ENCODE measurements around the gene ADH5.
"Not testable (repeated sequence)": the region's sequence is repeated elsewhere in the genome, so short reads cannot be mapped to it uniquely, and the experiment has no call there.

The ADH5 gene

DNA sequence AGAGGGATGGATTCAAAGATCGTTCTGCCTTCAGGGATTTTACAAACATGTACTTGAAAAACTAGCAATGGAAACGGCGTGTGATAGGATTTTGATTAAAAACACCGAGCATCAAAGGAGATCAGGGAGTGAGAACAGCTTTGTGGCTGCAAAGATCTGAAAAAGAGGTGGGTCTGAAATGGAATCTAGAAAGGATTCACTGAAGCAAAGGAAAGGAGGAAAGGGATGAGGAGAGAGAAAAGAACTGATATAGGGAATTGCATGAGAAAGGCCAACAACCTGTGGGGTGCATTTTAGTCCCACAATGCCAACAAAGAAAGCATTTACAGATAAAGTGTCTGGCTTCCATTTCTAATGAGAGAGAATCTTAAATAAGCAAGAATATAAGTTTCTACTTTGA is 32.4 kb upstream of the ADH5 start:
- DNase-seq (ENCODE audit: low read depth, low spot score), result no peak
- no peak overlapping the region for H3K4me3 ChIP-seq (ENCODE audit: low read depth, low read length)
- in situ Hi-C loops (cut with HindIII; ENCODE audit: low sequenced_read_pairs), result no loop called here
- TF ChIP-seq, protein P1, sequence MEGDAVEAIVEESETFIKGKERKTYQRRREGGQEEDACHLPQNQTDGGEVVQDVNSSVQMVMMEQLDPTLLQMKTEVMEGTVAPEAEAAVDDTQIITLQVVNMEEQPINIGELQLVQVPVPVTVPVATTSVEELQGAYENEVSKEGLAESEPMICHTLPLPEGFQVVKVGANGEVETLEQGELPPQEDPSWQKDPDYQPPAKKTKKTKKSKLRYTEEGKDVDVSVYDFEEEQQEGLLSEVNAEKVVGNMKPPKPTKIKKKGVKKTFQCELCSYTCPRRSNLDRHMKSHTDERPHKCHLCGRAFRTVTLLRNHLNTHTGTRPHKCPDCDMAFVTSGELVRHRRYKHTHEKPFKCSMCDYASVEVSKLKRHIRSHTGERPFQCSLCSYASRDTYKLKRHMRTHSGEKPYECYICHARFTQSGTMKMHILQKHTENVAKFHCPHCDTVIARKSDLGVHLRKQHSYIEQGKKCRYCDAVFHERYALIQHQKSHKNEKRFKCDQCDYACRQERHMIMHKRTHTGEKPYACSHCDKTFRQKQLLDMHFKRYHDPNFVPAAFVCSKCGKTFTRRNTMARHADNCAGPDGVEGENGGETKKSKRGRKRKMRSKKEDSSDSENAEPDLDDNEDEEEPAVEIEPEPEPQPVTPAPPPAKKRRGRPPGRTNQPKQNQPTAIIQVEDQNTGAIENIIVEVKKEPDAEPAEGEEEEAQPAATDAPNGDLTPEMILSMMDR (IDR thresholded peaks at IDR 0.05; ENCODE audit: low read depth, low read length), result no peak

DNA sequence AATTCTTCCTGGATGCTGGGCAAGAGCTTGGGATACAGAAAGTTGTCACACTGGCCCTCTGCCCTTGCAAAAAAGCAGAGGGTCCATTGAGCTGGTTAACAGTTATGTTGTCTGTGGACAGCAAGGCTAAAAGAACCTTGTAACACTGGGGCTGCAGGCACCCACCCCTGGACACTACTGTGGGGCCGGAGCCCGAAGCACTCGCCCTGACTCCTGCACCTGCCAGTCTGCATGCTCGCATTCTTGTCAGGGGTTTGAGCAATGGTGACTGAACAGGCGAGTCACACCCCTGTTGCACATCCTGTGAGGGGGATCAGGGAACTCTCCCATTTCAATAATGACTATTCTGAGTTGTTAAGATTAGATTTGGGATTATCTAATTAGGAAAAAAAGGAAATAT is 31.9 kb upstream of the ADH5 start:
- H3K4me3 ChIP-seq (ENCODE audit: low read depth, low read length), result no peak overlapping the region
- TF ChIP-seq, protein P1 (IDR thresholded peaks at IDR 0.05; ENCODE audit: low read depth, low read length), result no peak
- DNase-seq (ENCODE audit: low read depth, low spot score), result no peak
- in situ Hi-C loops (cut with HindIII; ENCODE audit: low sequenced_read_pairs), result no loop called here

DNA sequence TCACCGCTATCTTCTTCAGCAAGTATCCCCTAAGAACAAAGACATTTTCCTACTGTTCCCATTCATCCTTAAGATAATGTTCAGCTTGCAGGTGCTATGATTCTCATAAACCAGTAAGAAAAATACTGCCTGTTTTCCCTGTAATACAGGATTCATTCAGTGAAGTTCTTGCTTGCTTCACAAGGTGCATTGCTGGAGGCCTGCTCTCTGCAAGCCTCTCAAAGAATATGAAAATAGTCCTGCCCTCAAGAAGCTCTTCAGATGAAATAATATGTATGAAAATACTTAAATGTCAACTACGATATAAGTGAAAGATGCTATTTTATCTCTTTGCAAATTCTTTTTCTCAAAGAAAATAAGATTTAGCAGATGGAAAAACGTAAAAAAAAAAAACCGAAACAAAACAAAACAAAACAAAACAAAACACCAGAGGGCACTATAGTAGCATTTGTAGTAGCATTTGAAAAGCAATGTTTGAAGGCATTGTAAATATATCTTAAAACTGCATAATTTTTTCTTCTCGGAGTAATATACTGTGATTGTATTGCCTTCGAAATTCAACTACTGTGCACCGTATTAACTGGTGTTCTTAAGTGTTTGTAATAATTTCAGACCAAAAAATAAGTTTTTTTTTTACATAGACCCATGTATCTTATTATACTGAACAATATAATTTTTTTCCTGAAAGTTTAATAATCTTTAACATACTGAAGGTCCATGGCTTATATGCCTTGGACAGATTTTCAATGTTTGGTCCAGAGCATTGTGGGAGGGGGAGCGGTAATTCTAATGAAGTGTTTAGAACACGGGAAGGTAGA is 29.5 kb upstream of the ADH5 start:
- no peak overlapping the region for H3K4me3 ChIP-seq (ENCODE audit: low read depth, low read length)
- in situ Hi-C loops (cut with HindIII; ENCODE audit: low sequenced_read_pairs), result no loop called here
- DNase-seq (ENCODE audit: low read depth, low spot score), result peak; percentile 39
- TF ChIP-seq, protein P1 (IDR thresholded peaks at IDR 0.05; ENCODE audit: low read depth, low read length), result peak; percentile 11

DNA sequence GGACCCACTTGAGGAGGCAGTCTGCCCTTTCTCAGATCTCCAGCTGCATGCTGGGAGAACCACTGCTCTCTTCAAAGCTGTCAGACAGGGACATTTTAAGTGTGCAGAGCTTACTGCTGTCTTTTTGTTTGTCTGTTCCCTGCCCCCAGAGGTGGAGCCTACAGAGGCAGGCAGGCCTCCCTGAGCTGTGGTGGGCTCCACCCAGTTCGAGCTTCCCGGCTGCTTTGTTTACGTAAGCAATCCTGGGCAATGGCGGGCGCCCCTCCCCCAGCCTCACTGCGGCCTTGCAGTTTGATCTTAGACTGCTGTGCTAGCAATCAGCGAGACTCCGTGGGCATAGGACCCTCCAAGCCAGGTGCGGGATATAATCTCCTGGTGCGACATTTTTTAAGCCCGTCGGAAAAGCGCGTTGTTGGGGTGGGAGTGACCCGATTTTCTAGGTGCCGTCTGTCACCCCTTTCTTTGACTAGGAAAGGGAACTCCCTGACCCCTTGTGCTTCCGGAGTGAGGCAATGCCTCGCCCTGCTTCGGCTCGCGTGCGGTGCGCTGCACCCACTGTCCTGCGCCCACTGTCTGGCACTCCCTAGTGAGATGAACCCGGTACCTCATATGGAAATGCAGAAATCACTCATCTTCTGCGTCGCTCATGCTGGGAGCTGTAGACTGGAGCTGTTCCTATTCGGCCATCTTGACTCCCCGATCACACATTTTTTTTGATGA is 28.7 kb upstream of the ADH5 start:
- H3K4me3 ChIP-seq (ENCODE audit: low read depth, low read length); in situ Hi-C loops (cut with HindIII; ENCODE audit: low sequenced_read_pairs); DNase-seq (ENCODE audit: low read depth, low spot score): not testable (repeated sequence)

DNA sequence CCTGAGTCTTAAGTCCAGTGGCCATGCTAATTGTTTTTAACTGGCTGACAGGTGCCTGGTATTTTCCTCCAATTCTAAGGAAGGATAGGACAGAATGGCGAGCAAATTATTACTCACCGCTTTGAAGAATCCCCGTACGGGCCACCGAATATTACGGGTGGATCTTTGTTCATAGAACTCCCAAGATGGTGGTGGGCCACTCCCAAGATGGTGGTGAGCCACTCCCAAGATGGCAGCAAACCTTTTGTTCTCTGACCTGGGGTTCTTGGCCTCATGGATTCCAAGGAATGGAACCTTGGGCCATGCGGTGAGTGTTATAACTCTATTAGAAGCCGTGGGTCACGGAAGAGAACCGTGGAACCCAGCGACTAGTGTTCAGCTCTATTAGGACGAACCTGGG is 20.7 kb upstream of the ADH5 start:
- H3K4me3 ChIP-seq (ENCODE audit: low read depth, low read length); DNase-seq (ENCODE audit: low read depth, low spot score); in situ Hi-C loops (cut with HindIII; ENCODE audit: low sequenced_read_pairs): not testable (repeated sequence)

DNA sequence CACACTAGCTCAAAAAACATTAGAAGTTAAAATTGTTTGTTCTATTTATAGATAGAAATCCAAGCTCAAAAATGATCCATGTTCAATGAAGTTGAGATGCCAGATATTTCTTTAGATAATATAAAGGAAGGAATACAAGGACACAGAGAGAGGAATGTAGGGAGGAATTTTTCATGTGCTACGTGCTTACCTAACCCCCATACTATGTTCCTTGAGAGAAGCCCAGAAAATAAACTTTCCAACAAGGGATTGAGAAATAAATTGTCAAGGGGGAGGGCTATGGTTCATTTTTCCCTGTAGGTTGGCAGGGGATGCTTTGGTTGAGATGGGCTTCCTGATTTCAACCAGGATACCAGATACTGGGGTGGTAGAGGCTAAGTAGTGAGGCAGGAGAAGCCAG is 15.6 kb upstream of the ADH5 start:
- TF ChIP-seq, protein P1 (IDR thresholded peaks at IDR 0.05; ENCODE audit: low read depth, low read length), result no peak
- DNase-seq (ENCODE audit: low read depth, low spot score), result no peak
- in situ Hi-C loops (cut with HindIII; ENCODE audit: low sequenced_read_pairs), result no loop called here
- H3K4me3 ChIP-seq (ENCODE audit: low read depth, low read length), result no peak overlapping the region

DNA sequence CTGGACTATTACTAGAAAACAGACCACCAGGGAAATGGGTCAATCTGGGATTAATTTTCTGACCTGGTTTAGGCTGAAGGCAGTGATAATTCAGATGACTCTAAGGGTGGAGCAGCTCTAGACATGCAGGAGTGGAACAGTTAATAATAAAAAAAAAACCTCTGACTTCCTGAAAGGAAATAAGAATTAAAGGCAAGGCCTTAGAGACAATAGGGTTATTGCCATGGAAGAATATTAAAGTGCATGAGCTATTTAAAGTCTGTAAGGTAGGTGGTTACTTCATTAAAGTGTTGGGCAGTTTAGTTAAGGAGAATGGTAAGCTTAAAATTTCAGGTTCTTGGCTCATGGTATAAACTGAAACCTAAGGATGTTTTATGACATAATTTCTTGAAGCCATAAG is 14.6 kb upstream of the ADH5 start:
- TF ChIP-seq, protein P1 (IDR thresholded peaks at IDR 0.05; ENCODE audit: low read depth, low read length), result no peak
- no peak overlapping the region for H3K4me3 ChIP-seq (ENCODE audit: low read depth, low read length)
- in situ Hi-C loops (cut with HindIII; ENCODE audit: low sequenced_read_pairs), result no loop called here
- no peak for DNase-seq (ENCODE audit: low read depth, low spot score)
